Stimulated activated CD8-positive, alpha-beta memory T cell treated with anti-CD3 and anti-CD28 coated beads, Interleukin-12 subunit alpha, Interleukin-12 subunit beta, amount 100 ng/mL, for 24 hours (primary cell): Measurements from ENCODE around the gene LRCH4.

Experiments used
- DNase-seq: peaks from one replicate; pipeline ENCODE4 v3.0.0-alpha.2; 2020; ENCODE audit errors: extremely low read depth

Gene LRCH4

GRCh38 chr7:100604976-100605911, 19.3 kb upstream of the LRCH4 start:
- DNase-seq: no peak

GRCh38 chr7:100604028-100604975, 18.4 kb upstream of the LRCH4 start:
- peak; percentile 40 for DNase-seq

GRCh38 chr7:100603726-100604027, 17.7 kb upstream of the LRCH4 start:
- no peak for DNase-seq

GRCh38 chr7:100602889-100603725, 17.2 kb upstream of the LRCH4 start:
- DNase-seq: no peak

GRCh38 chr7:100600730-100601038, 14.8 kb upstream of the LRCH4 start:
- DNase-seq: no peak

GRCh38 chr7:100599911-100600729, 14.2 kb upstream of the LRCH4 start:
- DNase-seq: no peak

- no peak for DNase-seq
These were observed 12.5 kb upstream of the LRCH4 start for GRCh38 chr7:100598425-100598824.

- no peak for DNase-seq
These were observed 9.3 kb upstream of the LRCH4 start for GRCh38 chr7:100595188-100595587.

- no peak for DNase-seq
These were observed 5.7 kb upstream of the LRCH4 start for GRCh38 chr7:100591596-100591995.

- no peak for DNase-seq
These were observed 4.3 kb upstream of the LRCH4 start for GRCh38 chr7:100590077-100590737.

- DNase-seq: no peak
These were observed 3.5 kb upstream of the LRCH4 start for GRCh38 chr7:100589341-100589947.

GRCh38 chr7:100588438-100588837, 2.5 kb upstream of the LRCH4 start:
- no peak for DNase-seq

GRCh38 chr7:100586266-100587025, 517 bp upstream of the LRCH4 start, which contains the start of gene FBXO24:
FBXO24 (plus strand) TSS chr7:100586328; CDS start chr7:100586626, 298 bp downstream.
- peak; percentile 97 for DNase-seq

- no peak for DNase-seq
These were observed 1.0 kb downstream of the LRCH4 start for GRCh38 chr7:100584683-100585510.

- no peak for DNase-seq
These were observed 1.8 kb downstream of the LRCH4 start for GRCh38 chr7:100584054-100584682.

- DNase-seq: peak; percentile 47
These were observed 2.5 kb downstream of the LRCH4 start for GRCh38 chr7:100583132-100584053.

- DNase-seq: no peak
These were observed 3.3 kb downstream of the LRCH4 start for GRCh38 chr7:100582650-100583049.
